ENCODE measurements around the gene PMEPA1.

PMEPA1 gene

GRCh38 chr20:57683881-57684807 lies 25.7 kb downstream of the PMEPA1 start:
- in situ Hi-C loops (cut with MboI; ENCODE audit: low pct_unique_long_range_greater_than_20kb, low sequenced_read_pairs, unreplicated experiment), result no loop called here
- TF ChIP-seq CTCF (IDR thresholded peaks at IDR 0.05; ENCODE audit: extremely low read depth, insufficient read depth, missing control alignments), result no peak
- no peak for DNase-seq (ENCODE audit: low spot score)

DNA sequence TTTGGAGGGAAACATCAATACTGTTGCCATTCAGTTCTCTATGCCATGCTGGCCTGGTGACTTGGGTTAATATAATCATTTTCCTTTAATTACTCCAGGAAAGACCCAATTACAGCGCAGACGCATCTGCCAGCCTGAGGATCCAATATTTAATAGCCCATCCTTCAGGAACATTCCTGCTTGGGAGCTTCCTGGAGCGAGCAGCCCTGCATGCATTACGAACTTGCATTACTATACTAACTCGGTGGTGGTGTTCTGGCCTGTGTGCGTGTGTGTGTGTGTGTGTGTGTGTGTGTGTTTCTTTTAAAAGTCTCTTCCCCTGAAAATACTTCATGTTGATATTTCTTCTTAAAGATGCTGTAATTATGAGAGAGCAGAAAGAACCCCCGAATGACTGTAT lies 26.5 kb downstream of the PMEPA1 start:
- no peak for DNase-seq (ENCODE audit: low spot score)
- no peak for TF ChIP-seq CTCF (IDR thresholded peaks at IDR 0.05; ENCODE audit: extremely low read depth, insufficient read depth, missing control alignments)
- in situ Hi-C loops (cut with MboI; ENCODE audit: low pct_unique_long_range_greater_than_20kb, low sequenced_read_pairs, unreplicated experiment), result no loop called here

GRCh38 chr20:57682184-57683101 lies 27.4 kb downstream of the PMEPA1 start:
- DNase-seq (ENCODE audit: low spot score), result peak; percentile 63
- in situ Hi-C loops (cut with MboI; ENCODE audit: low pct_unique_long_range_greater_than_20kb, low sequenced_read_pairs, unreplicated experiment), result no loop called here
- TF ChIP-seq CTCF (IDR thresholded peaks at IDR 0.05; ENCODE audit: extremely low read depth, insufficient read depth, missing control alignments), result no peak

DNA sequence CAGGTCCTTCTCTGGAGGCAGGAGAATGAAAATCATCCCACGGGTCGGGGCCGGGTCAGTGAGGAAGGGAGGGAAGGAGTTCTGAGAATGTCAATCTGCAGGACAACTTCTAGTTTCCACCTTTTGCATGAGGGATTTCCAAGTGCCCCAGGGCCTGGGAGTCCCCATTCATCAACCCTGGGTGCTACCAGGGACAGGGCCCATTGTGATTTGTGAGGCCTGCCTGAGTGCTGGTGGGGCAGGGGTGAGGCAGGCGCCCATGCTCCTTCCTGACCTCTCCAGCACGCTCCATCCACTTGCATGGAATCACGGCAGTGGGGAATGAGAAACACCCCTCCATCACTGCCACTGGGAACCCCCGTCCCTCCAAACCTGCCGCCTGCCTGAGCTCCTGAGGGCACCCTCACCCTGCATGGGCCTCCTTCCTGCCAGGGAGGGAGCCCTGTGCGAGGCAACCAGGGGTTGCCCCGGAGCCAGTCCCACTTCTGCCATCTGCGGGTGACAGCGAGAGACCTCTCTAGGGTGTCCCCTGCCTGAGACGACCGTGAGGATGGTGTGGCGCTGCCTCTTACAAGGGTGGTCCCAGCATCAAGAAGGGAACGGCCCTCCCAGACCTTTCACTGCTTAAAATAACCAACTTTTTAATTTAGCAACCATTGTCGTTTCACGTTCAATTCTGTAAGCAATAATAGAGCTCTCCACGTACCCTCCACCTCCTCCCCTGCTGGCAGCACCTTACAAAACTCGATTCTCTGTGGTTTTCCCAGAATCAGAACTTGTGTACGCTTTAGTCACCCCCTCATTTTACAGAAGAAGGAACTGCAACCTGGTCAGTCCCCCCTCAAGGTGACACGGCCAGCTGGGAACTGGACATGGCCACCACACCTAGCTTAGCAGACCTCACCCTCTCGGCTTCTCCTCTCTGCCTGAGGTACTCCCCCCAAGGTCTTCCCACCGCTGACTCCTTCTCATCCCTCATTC lies 28.6 kb downstream of the PMEPA1 start:
- in situ Hi-C loops (cut with MboI; ENCODE audit: low pct_unique_long_range_greater_than_20kb, low sequenced_read_pairs, unreplicated experiment), result no loop called here
- no peak for DNase-seq (ENCODE audit: low spot score)
- no peak for TF ChIP-seq CTCF (IDR thresholded peaks at IDR 0.05; ENCODE audit: extremely low read depth, insufficient read depth, missing control alignments)

GRCh38 chr20:57680131-57680716 lies 29.6 kb downstream of the PMEPA1 start:
- no peak for TF ChIP-seq CTCF (IDR thresholded peaks at IDR 0.05; ENCODE audit: extremely low read depth, insufficient read depth, missing control alignments)
- DNase-seq (ENCODE audit: low spot score), result peak; percentile 81
- in situ Hi-C loops (cut with MboI; ENCODE audit: low pct_unique_long_range_greater_than_20kb, low sequenced_read_pairs, unreplicated experiment), result no loop called here

Data from GM13977 (cell line).